ENCODE measurements around the gene CLDN6. TPM values are rescaled to one million over a fixed set of nuclear protein-coding genes. Genes with fewer than 3 reads are reported as not detected.

The CLDN6 gene
- total and polyA plus RNA-seq, 2 of the 13 experiments (the other 11 are each of a cell fraction or from before 2014, with no cell fraction given) = 5.9 to 7.6 TPM

GRCh38 chr16:2980227-2981176 lies 37.5 kb downstream of the CLDN6 start, which contains the start of gene PKMYT1 (continued):
- TF ChIP-seq REXO4 (CRISPR knock-in tag; IDR thresholded peaks at IDR 0.05; ENCODE audit: borderline replicate concordance) (no peak), ZNF670 (CRISPR knock-in tag; IDR thresholded peaks at IDR 0.05; ENCODE audit: borderline replicate concordance) (peak; percentile 94; the same call in 1 of the 2 replicates), TCF12 (IDR thresholded peaks at IDR 0.05) (no peak), TCF12 (CRISPR knock-in tag; IDR thresholded peaks at IDR 0.05) (0 out of 2 replicates have a peak, but pooled peaks have one; percentile 6), ZNF687 (CRISPR knock-in tag; IDR thresholded peaks at IDR 0.05) (peak; percentile 70), ZNF75D (CRISPR knock-in tag; IDR thresholded peaks at IDR 0.05; ENCODE audit: borderline replicate concordance) (0 out of 2 replicates have a peak, but pooled peaks have one; percentile 45), ZNF30 (CRISPR knock-in tag; IDR thresholded peaks at IDR 0.05) (0 out of 2 replicates have a peak, but pooled peaks have one; percentile 35), FIP1L1 (IDR thresholded peaks at IDR 0.05; ENCODE audit: borderline replicate concordance, insufficient read depth, low read depth, low read length) (no peak), MYPOP (CRISPR knock-in tag; IDR thresholded peaks at IDR 0.05) (0 out of 2 replicates have a peak, but pooled peaks have one; percentile 21), ZNF83 (CRISPR knock-in tag; IDR thresholded peaks at IDR 0.05; ENCODE audit: borderline replicate concordance) (peak; percentile 46; the same call in 1 of the 2 replicates), ZNF547 (CRISPR knock-in tag; IDR thresholded peaks at IDR 0.05) (peak; percentile 49; the same call in 1 of the 2 replicates), DBP (CRISPR knock-in tag; IDR thresholded peaks at IDR 0.05; ENCODE audit: not compliant biosample characterization) (no peak), MLX (CRISPR knock-in tag; IDR thresholded peaks at IDR 0.05) (no peak), ZSCAN9 (CRISPR knock-in tag; IDR thresholded peaks at IDR 0.05; ENCODE audit: borderline replicate concordance) (no peak), ARID3A (IDR thresholded peaks at IDR 0.05; ENCODE audit: low read depth, low read length) (no peak), RNF2 (conservative IDR thresholded peaks at IDR 0.05; ENCODE audit: low read depth) (0 out of 2 replicates have a peak, but pooled peaks have one; percentile 23), PPARG (CRISPR knock-in tag; conservative IDR thresholded peaks at IDR 0.05) (no peak)
